Caco-2 (cell line): Measurements from ENCODE around the gene RNF112. TPM values are rescaled to one million over a fixed set of nuclear protein-coding genes. Genes with fewer than 3 reads are reported as not detected.
"Not testable (repeated sequence)": the region's sequence is repeated elsewhere in the genome, so short reads cannot be mapped to it uniquely, and the experiment has no call there.

ENCODE experiments used
- BruUV-seq: library from RNA; stranded (reverse); fragments of 400-500 nt; replicated peaks from 2 replicates; lab custom pipeline; 2021; lab: Mats Ljungman, UMichigan
- CTCF ChIA-PET: fragments of 300-600 bp; sonication (Branson Sonifier 250); formaldehyde crosslinking; loops from one replicate; lab custom pipeline; 2022; ENCODE audit warnings: antibody characterized with exemption; lab: Charles Lee
- POLR2A ChIA-PET: fragments of 300-600 bp; sonication (Branson Sonifier 250); formaldehyde crosslinking; loops from one replicate; lab custom pipeline; 2022; ENCODE audit warnings: antibody characterized with exemption; lab: Charles Lee
- DNase-seq, 2 experiments: peaks; one replicate each; pipeline versions ENCODE4 v3.0.0 to v3.0.0-alpha.2; 2020 to 2022
- H3K27me3 ChIP-seq: replicated peaks from 2 replicates; pipeline ENCODE4 v1.6.0; 2011; ENCODE audit warnings: low read length; ENCODE audit not compliant: control insufficient read depth, insufficient read depth
- H3K36me3 ChIP-seq: 2 replicates; pipeline ENCODE4 v1.5.1; 2011; ENCODE audit warnings: low read length; ENCODE audit not compliant: control insufficient read depth, insufficient read depth
- H3K4me1 ChIP-seq: fragments of 250-450 bp; sonication (Bioruptor Pico); 2 replicates; pipeline ENCODE4 v1.5.1; 2020; ENCODE audit warnings: mild to moderate bottlenecking
- H3K4me3 ChIP-seq: 2 replicates; pipeline ENCODE4 v1.5.1; 2011; ENCODE audit warnings: low read depth, mild to moderate bottlenecking, control low read depth, low read length
- H3K9me3 ChIP-seq: fragments of 250-450 bp; sonication (Bioruptor Pico); 2 replicates; pipeline ENCODE4 v1.5.1; 2020; ENCODE audit warnings: mild to moderate bottlenecking, moderate library complexity
- H3K27ac Mint-ChIP-seq: one replicate; pipeline ENCODE4 v1.8.0; 2022; ENCODE audit warnings: mixed read lengths; ENCODE audit not compliant: unreplicated experiment
- H3K27me3 Mint-ChIP-seq: one replicate; pipeline ENCODE4 v1.8.0; 2022; ENCODE audit warnings: mixed read lengths; ENCODE audit not compliant: insufficient read depth, unreplicated experiment
- H3K36me3 Mint-ChIP-seq: one replicate; pipeline ENCODE4 v1.8.0; 2022; ENCODE audit warnings: mild to moderate bottlenecking, mixed read lengths; ENCODE audit not compliant: insufficient read depth, unreplicated experiment
- H3K4me1 Mint-ChIP-seq: one replicate; pipeline ENCODE4 v1.8.0; 2022; ENCODE audit warnings: low read depth, mixed read lengths; ENCODE audit not compliant: unreplicated experiment
- H3K4me3 Mint-ChIP-seq: one replicate; pipeline ENCODE4 v1.8.0; 2022; ENCODE audit warnings: mild to moderate bottlenecking, moderate library complexity, mixed read lengths; ENCODE audit not compliant: unreplicated experiment
- H3K9me3 Mint-ChIP-seq: one replicate; pipeline ENCODE4 v1.8.0; 2022; ENCODE audit warnings: mixed read lengths; ENCODE audit not compliant: unreplicated experiment
- CTCF ChIP-seq, 2 experiments: fragments of 200-600 bp in 1 of 2; IDR thresholded peaks; 1 replicate in 1 of 2; 2 replicates in 1 of 2; pipeline versions ENCODE4 v1.5.1 to v1.8.0; 2011 to 2022; ENCODE audit warnings: antibody characterized with exemption in 1 of 2, control low read depth in 1 of 2, inconsistent platforms in 1 of 2, low read depth in 1 of 2, low read length in 1 of 2, mild to moderate bottlenecking in 1 of 2, moderate library complexity in 1 of 2; ENCODE audit not compliant: insufficient read depth in 1 of 2, severe bottlenecking in 1 of 2, unreplicated experiment in 1 of 2
- intact Hi-C: fragments of 100-400 bp; cut with micrococcal nuclease; formaldehyde crosslinking; loops from one replicate; pipeline ENCODE4 v1.10.0; 2022; ENCODE audit not compliant: unreplicated experiment
- total RNA-seq: library from RNA; stranded (reverse); gene quantifications from 2 replicates; pipeline ENCODE4 v1.2.3, GENCODE V29; 2022

RNF112 gene
- total RNA-seq, 1 experiment from 2014 or later: not detected

- Mint-ChIP-seq H3K27ac (no peak overlapping the region), H3K27me3 (no peaks in the 10 kb centered on the region), H3K4me1 (no peaks in the 10 kb centered on the region), H3K36me3 (no peaks in the 10 kb centered on the region), H3K4me3 (no peak overlapping the region), H3K9me3 (no peaks in the 10 kb centered on the region)
- no peak for TF ChIP-seq CTCF (IDR thresholded peaks at IDR 0.05; ENCODE audit: insufficient read depth in 1 of 2, low read depth in 1 of 2, low read length in 1 of 2, severe bottlenecking in 1 of 2, unreplicated experiment in 1 of 2)
- Histone ChIP-seq H3K4me3 (no peak overlapping the region), H3K36me3 (no peaks in the 10 kb centered on the region), H3K4me1 (no peaks in the 10 kb centered on the region), H3K9me3 (no peaks in the 10 kb centered on the region), H3K27me3 (no peaks in the 10 kb centered on the region)
- BruUV-seq: no TSS peak
- ChIA-PET CTCF (interaction anchor here (1.6 kb wide), 1 partner anchor 13 kb away, joined by 3 read pairs; no protein-coding TSS in a partner anchor), POLR2A (no interaction called here)
- no peak for DNase-seq
- intact Hi-C loops: no loop called here
Observed at GRCh38 chr17:19460700-19461099, 49.7 kb downstream of the RNF112 start.

GRCh38 chr17:19461116-19461515, 50.1 kb downstream of the RNF112 start:
- H3K4me3 ChIP-seq: no peak overlapping the region
- no peak for TF ChIP-seq CTCF (IDR thresholded peaks at IDR 0.05; ENCODE audit: insufficient read depth in 1 of 2, low read depth in 1 of 2, low read length in 1 of 2, severe bottlenecking in 1 of 2, unreplicated experiment in 1 of 2)
- H3K4me1 Mint-ChIP-seq: no peaks in the 10 kb centered on the region
- no peaks in the 10 kb centered on the region for H3K9me3 ChIP-seq
- no peak for DNase-seq
- no peak overlapping the region for H3K4me3 Mint-ChIP-seq
- no peaks in the 10 kb centered on the region for H3K27me3 Mint-ChIP-seq
- no peaks in the 10 kb centered on the region for H3K36me3 ChIP-seq
- BruUV-seq: no TSS peak
- no peaks in the 10 kb centered on the region for H3K9me3 Mint-ChIP-seq
- no peak overlapping the region for H3K27ac Mint-ChIP-seq
- CTCF ChIA-PET: interaction anchor here (1.6 to 1.7 kb wide), 2 partner anchors 14 to 98 kb away, joined by 3 to 4 read pairs; partner anchors contain the start of gene B9D1
- POLR2A ChIA-PET: no interaction called here
- intact Hi-C loops: no loop called here
- H3K4me1 ChIP-seq: no peaks in the 10 kb centered on the region
- H3K27me3 ChIP-seq: no peaks in the 10 kb centered on the region
- H3K36me3 Mint-ChIP-seq: no peaks in the 10 kb centered on the region

GRCh38 chr17:19461681-19462080, 50.6 kb downstream of the RNF112 start:
- Mint-ChIP-seq H3K27me3 (peaks cover 1% of the 10 kb centered on the region), H3K36me3 (no peaks in the 10 kb centered on the region), H3K9me3 (no peaks in the 10 kb centered on the region), H3K27ac (no peak overlapping the region), H3K4me1 (no peaks in the 10 kb centered on the region), H3K4me3 (no peak overlapping the region)
- Histone ChIP-seq H3K36me3 (no peaks in the 10 kb centered on the region), H3K4me3 (no peak overlapping the region), H3K27me3 (no peaks in the 10 kb centered on the region), H3K4me1 (no peaks in the 10 kb centered on the region), H3K9me3 (no peaks in the 10 kb centered on the region)
- ChIA-PET POLR2A (no interaction called here), CTCF (interaction anchor here (1.6 to 1.7 kb wide), 2 partner anchors 14 to 99 kb away, joined by 3 to 4 read pairs; partner anchors contain the start of gene B9D1)
- intact Hi-C loops: no loop called here
- TF ChIP-seq CTCF (IDR thresholded peaks at IDR 0.05; ENCODE audit: insufficient read depth in 1 of 2, low read depth in 1 of 2, low read length in 1 of 2, severe bottlenecking in 1 of 2, unreplicated experiment in 1 of 2): no peak
- no peak for DNase-seq
- no TSS peak for BruUV-seq

- H3K36me3 ChIP-seq, H3K4me1 Mint-ChIP-seq, H3K9me3 ChIP-seq, H3K27me3 ChIP-seq, H3K4me3 ChIP-seq, H3K9me3 Mint-ChIP-seq, intact Hi-C loops, H3K4me1 ChIP-seq, H3K36me3 Mint-ChIP-seq, DNase-seq, BruUV-seq, POLR2A ChIA-PET, H3K4me3 Mint-ChIP-seq, H3K27ac Mint-ChIP-seq, H3K27me3 Mint-ChIP-seq: not testable (repeated sequence)
- CTCF ChIA-PET: interaction anchor here (1.6 to 1.7 kb wide), 2 partner anchors 15 to 100 kb away, joined by 3 to 4 read pairs; partner anchors contain the start of gene B9D1
Observed at GRCh38 chr17:19462456-19463035, 51.5 kb downstream of the RNF112 start.
